ENCODE results near the gene TNS3.

DNA sequence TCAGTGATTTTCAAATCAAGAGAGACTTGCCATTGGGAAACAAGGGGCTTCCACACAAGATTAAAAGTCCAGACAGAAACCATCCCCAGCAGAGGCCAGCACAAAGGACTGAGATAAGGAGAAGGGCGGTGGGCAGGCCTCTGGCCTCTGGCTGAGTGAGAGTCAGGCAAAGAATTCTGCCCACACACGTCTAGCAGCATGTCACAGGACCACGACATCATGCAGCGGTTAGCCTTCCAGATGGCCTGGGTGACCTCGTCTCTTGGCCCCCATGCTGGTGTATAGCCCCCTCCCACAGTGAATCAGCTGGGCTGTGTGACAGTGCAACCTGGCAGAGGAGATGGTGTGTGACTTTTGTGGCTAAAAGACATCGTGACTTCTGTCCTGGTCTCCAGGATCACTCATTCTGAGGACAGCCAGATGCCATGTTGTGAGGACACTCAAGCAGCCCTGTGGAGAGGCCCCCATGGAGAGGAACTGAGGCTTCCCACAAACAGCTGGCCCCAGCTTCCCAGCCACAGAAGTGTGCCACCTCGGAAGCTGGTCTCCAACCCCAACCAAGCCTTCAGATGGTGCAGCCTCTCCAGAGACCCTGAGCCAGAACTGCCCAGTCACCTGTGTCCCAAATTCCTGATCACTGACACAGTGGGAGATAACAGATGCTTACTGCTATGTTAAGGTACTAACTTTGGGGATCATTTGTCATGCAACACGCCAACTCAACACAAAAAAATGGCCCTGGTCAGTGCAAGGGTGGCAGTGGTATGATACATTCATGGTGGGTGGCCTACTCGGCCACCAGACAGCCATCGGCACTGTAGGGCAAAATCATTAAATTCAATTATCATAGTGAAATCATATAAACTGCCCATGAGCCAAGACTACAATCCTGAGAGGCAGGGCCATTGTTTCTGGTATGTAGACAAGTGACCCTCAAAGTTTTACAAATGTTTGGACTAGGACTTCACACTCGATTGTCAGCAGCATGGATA, 73.2 kb downstream of the TNS3 start:
- TF ChIP-seq CTCF (IDR thresholded peaks at IDR 0.05; ENCODE audit: insufficient read depth, low read depth, low read length) = no peak
- TF ChIP-seq EZH2 (IDR thresholded peaks at IDR 0.05; ENCODE audit: insufficient read depth, low read length) = no peak
